SK-MEL-5 (cell line): ENCODE results near the gene AMDHD2. TPM values are rescaled to one million over a fixed set of nuclear protein-coding genes. Genes with fewer than 3 reads are reported as not detected.
"Not testable (repeated sequence)": the region's sequence is repeated elsewhere in the genome, so short reads cannot be mapped to it uniquely, and the experiment has no call there.

Source experiments
- DNase-seq: peaks from one replicate; pipeline ENCODE4 v3.0.0-alpha.2; 2016; ENCODE audit warnings: low read depth, low spot score
- in situ Hi-C: cut with HindIII; loops from 2 replicates; pipeline ENCODE4 v1.10.0; 2016; ENCODE audit warnings: low sequenced_read_pairs, high pct_unique_total_duplicates, low pct_unique_long_range_greater_than_20kb
- small RNA-seq, 2 experiments: library from RNA; depleted of rRNA; stranded (forward); fragments of <200 nt; gene quantifications; one replicate each; pipeline ENCODE3, GENCODE V24; 2014
- total RNA-seq: library from RNA; depleted of rRNA; stranded (reverse); fragments of >200 nt; shearing (Covaris generic); gene quantifications from 2 replicates; pipeline ENCODE4 v1.2.3, GENCODE V29; 2014; rRNA removed

The AMDHD2 gene
- total RNA-seq, 1 experiment from 2014 or later: 124 TPM

DNA sequence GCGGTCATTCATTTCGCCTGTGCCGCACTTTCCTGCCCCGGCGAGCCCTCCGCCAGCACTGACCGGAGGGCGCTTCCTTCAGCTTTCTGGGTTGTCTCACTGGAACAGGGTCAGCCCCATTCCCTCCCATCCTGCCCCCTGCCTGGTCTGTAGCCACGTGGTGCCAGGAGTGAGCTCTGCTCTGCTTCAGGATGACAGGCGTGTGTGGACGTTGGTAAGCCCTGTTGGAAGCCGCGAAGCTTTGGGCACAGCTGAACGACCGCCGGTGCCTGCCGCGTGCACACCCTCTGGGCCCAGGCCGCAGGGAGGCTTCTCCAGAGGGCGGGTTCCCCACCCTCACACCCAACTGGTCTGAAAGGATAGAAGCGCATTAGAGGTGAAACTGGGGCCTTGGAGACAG, 60.6 kb downstream of the AMDHD2 start:
- in situ Hi-C loops: not testable (repeated sequence)

More for the DNA sequence above, 60.6 kb downstream of the AMDHD2 start:
- not testable (repeated sequence) for DNase-seq

Small RNAs within 50 kb of the gene (small RNA-seq; reads per million reads assigned to genes)
- gene AC093525.1: 0 reads per million in 2 experiments
- 0.02 to 0.05 reads per million in 2 experiments for gene MIR3178

Other genes starting within 250 kb of the AMDHD2 start
- gene ABCA3, start 179.6 kb upstream of the AMDHD2 start, total RNA-seq: 0.24 and 0.40 TPM in 2 replicates
- gene CCNF, start 90.9 kb upstream of the AMDHD2 start, total RNA-seq: 12.9 and 14.5 TPM in 2 replicates
- 12.1 and 15.2 TPM in 2 replicates for gene TEDC2, start 60.3 kb upstream of the AMDHD2 start, total RNA-seq
- gene NTN3, start 49.1 kb upstream of the AMDHD2 start, total RNA-seq: 0.21 TPM in 1 of 2 replicates, not detected in the other
- 5.7 and 9.3 TPM in 2 replicates for gene TBC1D24, start 45.2 kb upstream of the AMDHD2 start, total RNA-seq
- gene ATP6V0C, start 6.4 kb upstream of the AMDHD2 start, total RNA-seq: 77.8 and 90.0 TPM in 2 replicates
- not detected in 2 replicates for gene CEMP1, start 11.0 kb downstream of the AMDHD2 start, total RNA-seq
- 12.3 and 16.3 TPM in 2 replicates for gene PDPK1, start 17.6 kb downstream of the AMDHD2 start, total RNA-seq
- 21.5 and 23.4 TPM in 2 replicates for gene KCTD5, start 162.2 kb downstream of the AMDHD2 start, total RNA-seq
- 0.13 and 0.24 TPM in 2 replicates for gene PRSS27, start 199.9 kb downstream of the AMDHD2 start, total RNA-seq
- 21.4 and 34.0 TPM in 2 replicates for gene SRRM2, start 232.3 kb downstream of the AMDHD2 start, total RNA-seq